ENCODE measurements around the gene CPNE5.

The CPNE5 gene

GRCh38 chr6:36757943-36758508 is 81.2 kb downstream of the CPNE5 start:
- DNase-seq = no peak

- peak; percentile 47 for DNase-seq
Measured at GRCh38 chr6:36757206-36757605, 82.0 kb downstream of the CPNE5 start.

- no peak for DNase-seq
Measured at GRCh38 chr6:36756786-36757185, 82.5 kb downstream of the CPNE5 start.

- peak; percentile 83 for DNase-seq
Measured at GRCh38 chr6:36755435-36756348, 83.6 kb downstream of the CPNE5 start.

- DNase-seq = no peak
Measured at GRCh38 chr6:36754582-36755434, 84.4 kb downstream of the CPNE5 start.

- DNase-seq = no peak
Measured at GRCh38 chr6:36753671-36754405, 85.4 kb downstream of the CPNE5 start.

GRCh38 chr6:36752886-36753506 is 86.2 kb downstream of the CPNE5 start:
- DNase-seq = no peak

GRCh38 chr6:36752187-36752885 is 86.9 kb downstream of the CPNE5 start:
- DNase-seq = peak; percentile 35

GRCh38 chr6:36751833-36752186 is 87.4 kb downstream of the CPNE5 start:
- no peak for DNase-seq

GRCh38 chr6:36751091-36751490 is 88.2 kb downstream of the CPNE5 start:
- DNase-seq = no peak

- DNase-seq = no peak
Measured at GRCh38 chr6:36749829-36750489, 89.3 kb downstream of the CPNE5 start.

- no peak for DNase-seq
Measured at GRCh38 chr6:36746251-36746650, 93.0 kb downstream of the CPNE5 start.

GRCh38 chr6:36745836-36746235 is 93.4 kb downstream of the CPNE5 start:
- no peak for DNase-seq

- no peak for DNase-seq
Measured at GRCh38 chr6:36745283-36745682, 94.0 kb downstream of the CPNE5 start.

GRCh38 chr6:36744304-36744673 is 95.0 kb downstream of the CPNE5 start:
- no peak for DNase-seq

GRCh38 chr6:36743538-36744303 is 95.5 kb downstream of the CPNE5 start:
- DNase-seq = no peak

GRCh38 chr6:36743032-36743431 is 96.2 kb downstream of the CPNE5 start:
- DNase-seq = no peak

- no peak for DNase-seq
Measured at GRCh38 chr6:36742146-36742545, 97.1 kb downstream of the CPNE5 start.

- no peak for DNase-seq
Measured at GRCh38 chr6:36740818-36741179, 98.4 kb downstream of the CPNE5 start.

All from stimulated activated CD4-positive, alpha-beta T cell treated with anti-CD3 and anti-CD28 coated beads, Interleukin-15, amount 100 ng/mL, for 24 hours (primary cell).